Measurements from ENCODE around the gene RNF214. TPM values are rescaled to one million over a fixed set of nuclear protein-coding genes. Genes with fewer than 3 reads are reported as not detected.
"Not testable (repeated sequence)": the region's sequence is repeated elsewhere in the genome, so short reads cannot be mapped to it uniquely, and the experiment has no call there.

The RNF214 gene
- total RNA-seq (10 to 100 TPM in 4 of 5 donors, 1 to 10 TPM in 1; 6.7 to 21.6 (median 13.8) TPM), polyA plus RNA-seq (10 to 100 TPM in 1 of 3 donors, 1 to 10 TPM in 2; 6.8 to 11.2 (median 8.0) TPM)
- long read RNA-seq, donor 1 = 0 reads
- long read RNA-seq, donor 2, partial matches to known transcripts = 0 of 2 reads
- long read RNA-seq, donor 2, other reads (novel, unspliced or antisense) = 0 of 2 reads
- long read RNA-seq, donor 3, partial matches to known transcripts = 0 of 1 reads
- long read RNA-seq, donor 3, other reads (novel, unspliced or antisense) = 0 of 1 reads
- long read RNA-seq, donor 4 = 0 reads
- long read RNA-seq, donor 5 = 0 reads
- long read RNA-seq, donor 6, partial matches to known transcripts = 0 of 1 reads
- long read RNA-seq, donor 6, other reads (novel, unspliced or antisense) = 0 of 1 reads
- long read RNA-seq, donor 7, partial matches to known transcripts = 0 of 2 reads
- long read RNA-seq, donor 7, other reads (novel, unspliced or antisense) = 0 of 2 reads
- long read RNA-seq, donor 8, partial matches to known transcripts = 0 of 1 reads
- long read RNA-seq, donor 8, other reads (novel, unspliced or antisense) = 0 of 1 reads
- long read RNA-seq, donor 9 = 0 reads
- long read RNA-seq, donor 10, partial matches to known transcripts = 0 of 1 reads
- long read RNA-seq, donor 10, other reads (novel, unspliced or antisense) = 0 of 1 reads

DNA sequence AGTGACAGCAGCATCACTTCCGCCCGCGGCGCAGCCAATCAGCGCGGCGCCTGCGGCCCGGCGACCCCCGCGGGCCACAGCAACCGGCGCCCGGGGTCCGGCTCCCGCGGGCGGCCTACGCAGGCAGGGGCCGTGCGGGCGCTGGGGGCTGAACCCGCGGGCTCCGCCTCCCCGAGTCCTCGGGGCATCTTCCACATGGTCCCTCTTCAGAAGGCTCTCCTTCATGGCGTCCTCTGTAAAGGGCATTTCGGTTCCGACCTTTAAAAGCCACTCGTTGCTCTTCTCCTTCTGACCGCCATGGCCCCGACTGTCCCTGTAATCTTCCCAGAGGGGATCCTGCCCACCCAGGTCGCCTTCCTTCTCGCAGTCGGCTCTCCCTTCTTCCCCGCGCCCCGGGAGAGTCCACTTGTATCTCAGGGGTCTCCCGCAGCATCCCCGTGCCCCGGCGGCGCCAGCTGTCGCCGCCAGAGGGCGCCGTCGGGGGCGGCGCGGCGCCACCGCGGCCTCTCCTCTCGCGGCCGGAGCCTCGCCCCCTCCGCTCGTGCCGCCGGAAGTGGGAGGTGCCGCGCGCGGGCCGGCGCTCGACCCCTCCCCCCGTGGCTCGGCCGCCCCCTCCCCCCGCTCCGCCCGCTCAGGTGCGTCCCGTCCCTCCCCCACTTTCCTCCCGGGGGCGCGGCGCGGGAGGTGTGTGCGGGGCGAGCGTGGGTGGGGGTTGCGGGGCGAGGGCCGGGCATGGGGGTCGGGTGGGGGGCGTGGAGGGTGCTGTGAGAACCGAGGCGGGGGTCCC is at the start of gene RNF214:
Gene RNF214 (plus strand): TSS at position 580 of the 787 bp plus-strand sequence. CDS start 1,602 bp downstream, outside the sequence.
- Histone ChIP-seq H3K4me1 (peaks cover 27 to 47% (median 42%) of the 10 kb centered on the region in 4 donors), H3K36me3 (peaks cover 23 to 41% (median 32%) of the 10 kb centered on the region in 4 donors), H3K4me3 (peak within 1 kb of the TSS; percentile 64 to 93 (median 80)), H3K9me3 (no peaks in the 10 kb centered on the region), H3K27ac (peak within 1 kb of the TSS; percentile 96 to 99 (median 96)), H3K27me3 (no peaks in the 10 kb centered on the region)
- peak; percentile 82 to 95 for DNase-seq
- intact Hi-C loops (cut with DNase I; ENCODE audit: low total_unique reads) = loop anchor here (10.0 kb wide), 1 partner anchor 83 kb away; the partner anchor contains the start of gene BACE1
- TF ChIP-seq POLR2A (IDR thresholded peaks at IDR 0.05) (no peak), EP300 (IDR thresholded peaks at IDR 0.05) (no peak), POLR2AphosphoS5 (IDR thresholded peaks at IDR 0.05) (peak in 2 of 3 donors; percentile 6 to 43)
- TF ChIP-seq, protein P1, sequence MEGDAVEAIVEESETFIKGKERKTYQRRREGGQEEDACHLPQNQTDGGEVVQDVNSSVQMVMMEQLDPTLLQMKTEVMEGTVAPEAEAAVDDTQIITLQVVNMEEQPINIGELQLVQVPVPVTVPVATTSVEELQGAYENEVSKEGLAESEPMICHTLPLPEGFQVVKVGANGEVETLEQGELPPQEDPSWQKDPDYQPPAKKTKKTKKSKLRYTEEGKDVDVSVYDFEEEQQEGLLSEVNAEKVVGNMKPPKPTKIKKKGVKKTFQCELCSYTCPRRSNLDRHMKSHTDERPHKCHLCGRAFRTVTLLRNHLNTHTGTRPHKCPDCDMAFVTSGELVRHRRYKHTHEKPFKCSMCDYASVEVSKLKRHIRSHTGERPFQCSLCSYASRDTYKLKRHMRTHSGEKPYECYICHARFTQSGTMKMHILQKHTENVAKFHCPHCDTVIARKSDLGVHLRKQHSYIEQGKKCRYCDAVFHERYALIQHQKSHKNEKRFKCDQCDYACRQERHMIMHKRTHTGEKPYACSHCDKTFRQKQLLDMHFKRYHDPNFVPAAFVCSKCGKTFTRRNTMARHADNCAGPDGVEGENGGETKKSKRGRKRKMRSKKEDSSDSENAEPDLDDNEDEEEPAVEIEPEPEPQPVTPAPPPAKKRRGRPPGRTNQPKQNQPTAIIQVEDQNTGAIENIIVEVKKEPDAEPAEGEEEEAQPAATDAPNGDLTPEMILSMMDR (IDR thresholded peaks at IDR 0.05) = peak in 5 of 7 experiments; percentile 71 to 98 (median 87)
- 0 to 1% (median 0%) methylated on average over 8 to 81 of the region's 94 CpGs for WGBS, 5 donors

DNA sequence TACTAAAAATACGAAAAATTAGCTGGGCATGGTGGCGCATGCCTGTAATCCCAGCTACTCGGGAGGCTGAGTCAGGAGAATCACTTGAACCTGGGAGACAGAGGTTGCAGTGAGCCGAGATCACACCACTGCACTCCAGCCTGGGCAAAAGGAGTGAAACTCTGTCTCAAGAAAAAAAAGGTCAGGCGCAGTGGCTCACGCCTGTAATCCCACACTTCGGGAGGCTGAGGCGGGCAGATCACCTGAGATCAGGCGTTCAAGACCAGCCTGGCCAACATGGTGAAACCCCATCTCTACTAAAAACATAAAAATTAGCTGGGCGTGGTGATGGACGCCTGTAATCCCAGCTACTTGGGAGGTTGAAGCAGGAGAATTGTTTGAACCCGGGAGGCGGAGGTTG is 49.3 kb upstream of the RNF214 start:
- WGBS, 5 donors = 79 to 95% (median 83%) methylated on average over 13 of the region's 13 CpGs
- H3K9me3 ChIP-seq; H3K27me3 ChIP-seq; H3K4me3 ChIP-seq; intact Hi-C loops (cut with DNase I; ENCODE audit: low total_unique reads): not testable (repeated sequence)
- Histone ChIP-seq H3K27ac (peak overlapping the region; percentile 42 to 99 (median 75)), H3K36me3 (peaks cover 32 to 61% (median 48%) of the 10 kb centered on the region in 4 donors), H3K4me1 (peaks cover 64 to 89% (median 81%) of the 10 kb centered on the region in 4 donors)
- DNase-seq = peak in 1 of 2 donors; percentile 19

DNA sequence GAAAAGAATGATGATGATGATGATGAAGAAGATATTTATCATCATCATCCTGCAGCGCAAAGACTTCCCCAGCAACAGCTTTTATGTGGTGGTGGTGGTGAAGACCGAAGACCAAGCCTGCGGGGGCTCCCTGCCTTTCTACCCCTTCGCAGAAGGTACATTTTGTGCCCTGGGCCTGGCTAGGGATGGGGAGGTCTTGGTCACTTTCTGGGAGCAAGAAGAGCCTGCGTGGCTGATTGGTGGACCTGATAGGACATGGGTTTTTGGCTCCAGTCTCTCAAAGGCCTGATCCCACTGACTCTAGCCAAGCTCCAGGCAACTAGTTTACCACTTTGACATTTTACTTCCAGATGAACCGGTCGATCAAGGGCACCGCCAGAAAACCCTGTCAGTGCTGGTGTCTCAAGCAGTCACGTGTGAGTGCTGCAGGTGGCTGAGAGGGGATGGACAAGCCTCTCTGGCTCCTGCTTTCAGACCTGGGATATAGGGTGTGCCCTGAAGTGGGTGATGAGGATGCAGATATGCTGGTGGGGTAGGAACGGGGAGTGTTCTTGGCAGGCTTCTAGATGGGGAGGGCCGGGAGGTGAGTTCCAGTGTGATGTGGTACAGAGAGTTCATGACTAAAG is 48.6 kb upstream of the RNF214 start:
- peak; percentile 55 to 73 for DNase-seq
- peaks cover 38 to 68% (median 55%) of the 10 kb centered on the region in 4 donors for H3K36me3 ChIP-seq
- no peak for TF ChIP-seq EP300 (IDR thresholded peaks at IDR 0.05)
- no peak overlapping the region for H3K4me3 ChIP-seq
- peaks cover 64 to 89% (median 79%) of the 10 kb centered on the region in 4 donors for H3K4me1 ChIP-seq
- H3K27me3 ChIP-seq = no peaks in the 10 kb centered on the region
- intact Hi-C loops (cut with DNase I; ENCODE audit: low total_unique reads) = no loop called here
- WGBS, 5 donors = 54 to 73% (median 56%) methylated on average over 10 to 11 of the region's 11 CpGs
- no peaks in the 10 kb centered on the region for H3K9me3 ChIP-seq
- peak overlapping the region; percentile 73 to 99 (median 80) for H3K27ac ChIP-seq

DNA sequence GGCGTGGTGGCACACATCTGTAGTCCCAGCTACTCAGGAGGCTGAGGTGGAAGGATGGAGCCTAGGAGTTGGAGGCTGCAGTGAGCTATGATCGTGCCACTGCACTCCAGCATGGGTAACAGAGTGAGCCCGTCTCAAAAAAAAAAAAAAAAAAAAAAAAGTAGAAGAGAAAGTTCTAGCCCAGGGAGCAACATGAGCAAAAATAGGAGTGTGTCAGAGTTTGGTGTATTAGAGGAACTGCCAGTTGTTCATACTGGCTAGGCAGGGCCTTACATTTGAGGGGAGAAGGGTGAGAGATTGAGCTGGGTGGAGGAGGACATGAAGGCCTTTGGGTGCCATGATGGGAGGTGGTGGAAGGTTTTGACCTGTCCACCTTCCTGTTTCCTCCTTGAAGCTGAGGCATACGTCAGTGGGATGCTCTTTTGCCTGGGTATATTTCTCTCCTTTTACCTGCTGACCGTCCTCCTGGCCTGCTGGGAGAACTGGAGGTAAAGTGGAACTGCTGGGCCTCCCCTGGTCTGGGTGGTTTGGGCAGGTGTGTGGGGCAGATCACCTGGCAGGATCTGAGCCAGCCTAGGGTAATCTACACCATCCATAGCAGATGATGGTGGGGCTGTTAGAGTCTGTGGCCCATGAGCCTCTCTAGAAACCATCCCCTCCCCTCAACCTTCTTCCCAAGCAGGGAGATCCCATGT is 46.6 kb upstream of the RNF214 start:
- Histone ChIP-seq H3K9me3 (no peaks in the 10 kb centered on the region), H3K27me3 (no peaks in the 10 kb centered on the region), H3K27ac (peak overlapping the region; percentile 60 to 99 (median 75)), H3K4me3 (no peak overlapping the region), H3K4me1 (peaks cover 48 to 81% (median 66%) of the 10 kb centered on the region in 4 donors), H3K36me3 (peaks cover 58 to 88% (median 75%) of the 10 kb centered on the region in 4 donors)
- intact Hi-C loops (cut with DNase I; ENCODE audit: low total_unique reads) = loop anchor here (5.0 kb wide), 1 partner anchor 41 kb away; no protein-coding TSS in a partner anchor
- peak; percentile 12 to 14 for DNase-seq
- WGBS, 5 donors = 50 to 79% (median 53%) methylated on average over 5 of the region's 5 CpGs
- no peak for TF ChIP-seq POLR2AphosphoS5 (IDR thresholded peaks at IDR 0.05)
- no peak for TF ChIP-seq EP300 (IDR thresholded peaks at IDR 0.05)
- TF ChIP-seq POLR2A (IDR thresholded peaks at IDR 0.05) = no peak
- TF ChIP-seq, protein P1 (IDR thresholded peaks at IDR 0.05) = no peak

Measured in stomach (tissue), 19 donors.